A549 (cell line): Measurements from ENCODE around the gene GNB1. TPM values are rescaled to one million over a fixed set of nuclear protein-coding genes. Genes with fewer than 3 reads are reported as not detected.
A peak's percentile ranks its signal among the peaks of the same experiment; 100 is the strongest.

Experiments
- ATAC-seq, 2 experiments: fragments of 200-7000 bp in 1 of 2; fragments of >200 bp in 1 of 2; cut with Nextera tagmentation in 1 of 2; cut with Tn5 transposase in 1 of 2; 3 replicates each; pipeline versions ENCODE4 v1.8.0 to v1.9.1; 2018 to 2020; ENCODE audit warnings: mild to moderate bottlenecking in 1 of 2, moderate library complexity in 1 of 2
- CTCF ChIA-PET: fragments of 300-600 bp; sonication (Branson Sonifier 250); formaldehyde crosslinking; extraction: SDS; loops from one replicate; lab custom pipeline; 2021; ENCODE audit warnings: antibody characterized with exemption, inconsistent platforms; lab: Yijun Ruan, JAX
- POLR2A ChIA-PET: fragments of 350-600 bp; formaldehyde crosslinking; extraction: SDS; loops from one replicate; lab custom pipeline; 2021; ENCODE audit warnings: antibody characterized with exemption, inconsistent platforms; lab: Yijun Ruan, JAX
- DNase-seq, 2 experiments: peaks; one replicate each; pipeline versions ENCODE4 v3.0.0 to v3.0.0-alpha.2; 2011 to 2016; ENCODE audit warnings: low read depth in 1 of 2, low spot score in 1 of 2
- FAIRE-seq: peaks from 2 replicates; lab custom pipeline; 2011; peaks lifted over from hg19 to GRCh38; lab: Jason Lieb, UNC
- H3K27ac ChIP-seq, 2 experiments: fragments of >200 bp; sonication (Bioruptor Twin); formaldehyde crosslinking; 3 replicates each; pipeline ENCODE4 v1.5.1; 2016 to 2017
- H3K4me1 ChIP-seq: fragments of >200 bp; sonication (Bioruptor Twin); formaldehyde crosslinking; 3 replicates; pipeline ENCODE4 v1.6.1; 2016
- H3K4me2 ChIP-seq: fragments of >200 bp; sonication (Bioruptor Twin); formaldehyde crosslinking; 3 replicates; pipeline ENCODE4 v1.6.1; 2016
- H3K4me3 ChIP-seq: fragments of >200 bp; sonication (Bioruptor Twin); formaldehyde crosslinking; 3 replicates; pipeline ENCODE4 v1.5.1; 2016
- H3K9me3 ChIP-seq: fragments of >200 bp; sonication (Bioruptor Twin); formaldehyde crosslinking; 3 replicates; pipeline ENCODE4 v1.6.1; 2016
- BHLHE40 ChIP-seq: IDR thresholded peaks from 2 replicates; pipeline ENCODE4 v1.6.1; 2012; ENCODE audit warnings: low read depth, low read length, inconsistent platforms
- CEBPB ChIP-seq, 2 experiments: fragments of >200 bp in 1 of 2; sonication (Bioruptor Twin) in 1 of 2; formaldehyde crosslinking in 1 of 2; IDR thresholded peaks; 2 replicates each; pipeline ENCODE4 v1.6.1; 2012 to 2016
- CHD2 ChIP-seq: fragments of 150-350 bp; IDR thresholded peaks from 2 replicates; pipeline ENCODE4 v1.6.1; 2014; ENCODE audit warnings: low read length; ENCODE audit not compliant: partially characterized antibody
- CHD4 ChIP-seq: fragments of 200-600 bp; sonication (generic); IDR thresholded peaks from 2 replicates; pipeline ENCODE4 v1.6.1; 2016; ENCODE audit warnings: antibody characterized with exemption, mild to moderate bottlenecking, borderline replicate concordance
- ESRRA ChIP-seq: fragments of 150-350 bp; IDR thresholded peaks from 2 replicates; pipeline ENCODE4 v1.6.1; 2014; ENCODE audit warnings: mild to moderate bottlenecking, low read length, borderline replicate concordance
- FOSB ChIP-seq: fragments of 250-450 bp; sonication (Bioruptor Pico); IDR thresholded peaks from 2 replicates; pipeline ENCODE4 v1.5.0; 2020; ENCODE audit warnings: mild to moderate bottlenecking, moderate library complexity
- FOSL2 ChIP-seq, 2 experiments: fragments of 450-650 bp in 1 of 2; fragments of >200 bp in 1 of 2; sonication (Bioruptor Twin) in 1 of 2; formaldehyde crosslinking; IDR thresholded peaks; 2 replicates each; pipeline versions ENCODE4 v1.5.0 to v1.6.1; 2016 to 2020; ENCODE audit warnings: mild to moderate bottlenecking in 1 of 2, moderate library complexity in 1 of 2
- JUNB ChIP-seq: fragments of >200 bp; sonication (Bioruptor Twin); formaldehyde crosslinking; IDR thresholded peaks from 2 replicates; pipeline ENCODE4 v1.6.1; 2016
- KDM1A ChIP-seq: fragments of 200-600 bp; sonication (generic); IDR thresholded peaks from 2 replicates; pipeline ENCODE4 v1.6.1; 2016; ENCODE audit warnings: low read depth, mild to moderate bottlenecking
- NFE2L2 ChIP-seq: fragments of 150-350 bp; conservative IDR thresholded peaks from 2 replicates; pipeline ENCODE4 v1.6.1; 2014; ENCODE audit warnings: low read length
- POLR2A ChIP-seq: IDR thresholded peaks from 2 replicates; pipeline ENCODE4 v1.6.1; 2012; ENCODE audit warnings: mild to moderate bottlenecking, low read length
- ZC3H11A ChIP-seq: fragments of 450-650 bp; IDR thresholded peaks from 2 replicates; pipeline ENCODE4 v1.6.1; 2014; ENCODE audit warnings: antibody characterized with exemption, mild to moderate bottlenecking
- WGBS: methylation state at CpG from one replicate; pipeline ENCODE4 v1.1.6; 2017; ENCODE audit errors: missing lambda C conversion rate; 5-methylcytosine and 5-hydroxymethylcytosine counted together
- polyA plus RNA-seq, 4 experiments: library from polyadenylated mRNA; depleted of rRNA in 3 of 4; stranded (reverse); fragments of >200 nt; fragmentation: RNase III in 1 of 4; extraction: RNeasy Plus Mini Kit Qiagen cat#74134 plus additional on column Dnase treatment in 1 of 4; gene quantifications; 2 replicates in 3 of 4; 3 replicates in 1 of 4; pipeline ENCODE4 v1.2.3, GENCODE V29; 2011 to 2017

GNB1 gene
- polyA plus RNA-seq, 2 of the 4 experiments (the other 2 are of a cell fraction): 159 to 270 TPM

GRCh38 chr1:1899967-1900327, 9.1 kb upstream of the GNB1 start:
- H3K27ac ChIP-seq: no peak overlapping the region
- CTCF ChIA-PET: interaction anchor here (0.9 to 3.8 kb wide), 2 partner anchors 9 to 17 kb away, joined by 3 to 25 read pairs; no protein-coding TSS in a partner anchor
- no peak overlapping the region for H3K4me2 ChIP-seq
- POLR2A ChIA-PET: interaction anchor here (1.2 kb wide), 1 partner anchor 9 kb away, joined by 3 read pairs; no protein-coding TSS in a partner anchor
- 90% methylated on average over 9 of the region's 9 CpGs for WGBS
- H3K9me3 ChIP-seq: no peaks in the 10 kb centered on the region
- no peak overlapping the region for H3K4me3 ChIP-seq
- FAIRE-seq (no peak), DNase-seq (no peak), ATAC-seq (no peak)
- no peak for TF ChIP-seq JUNB
- TF ChIP-seq ESRRA: no peak
- no peak for TF ChIP-seq CEBPB (IDR thresholded peaks at IDR 0.05)
- H3K4me1 ChIP-seq: peaks cover 11% of the 10 kb centered on the region; the same call in 1 of the 3 replicates

GRCh38 chr1:1899266-1899966, 8.5 kb upstream of the GNB1 start:
- no peak for DNase-seq
- peaks cover 17% of the 10 kb centered on the region for H3K4me1 ChIP-seq
- peak; percentile 32 to 51; a peak in 3 of 6 replicates for ATAC-seq
- no peak for FAIRE-seq
- WGBS: 70% methylated on average over 8 of the region's 16 CpGs
- H3K4me3 ChIP-seq: no peak overlapping the region
- ChIA-PET POLR2A (interaction anchor here (1.2 kb wide), 1 partner anchor 9 kb away, joined by 3 read pairs; no protein-coding TSS in a partner anchor), CTCF (interaction anchor here (0.9 to 3.8 kb wide), 3 partner anchors 10 to 91 kb away, joined by 3 to 25 read pairs (median 4); no protein-coding TSS in a partner anchor)
- H3K27ac ChIP-seq: no peak overlapping the region
- H3K9me3 ChIP-seq: no peaks in the 10 kb centered on the region
- no peak for TF ChIP-seq CHD4
- no peak for TF ChIP-seq POLR2A
- TF ChIP-seq CHD2: no peak
- no peak for TF ChIP-seq BHLHE40
- no peak for TF ChIP-seq ZC3H11A
- TF ChIP-seq FOSB (CRISPR knock-in tag): no peak
- no peak for TF ChIP-seq FOSL2 (IDR thresholded peaks at IDR 0.05)
- TF ChIP-seq FOSL2 (CRISPR knock-in tag; IDR thresholded peaks at IDR 0.05): no peak
- H3K4me2 ChIP-seq: no peak overlapping the region

GRCh38 chr1:1898246-1898933, 7.5 kb upstream of the GNB1 start:
- 62% methylated on average over 6 of the region's 6 CpGs for WGBS
- ATAC-seq (no peak), DNase-seq (no peak), FAIRE-seq (no peak)
- H3K4me1 ChIP-seq: peaks cover 21% of the 10 kb centered on the region
- POLR2A ChIA-PET: no interaction called here
- no peaks in the 10 kb centered on the region for H3K9me3 ChIP-seq
- H3K4me3 ChIP-seq: no peak overlapping the region
- TF ChIP-seq KDM1A: peak; percentile 55; the same call in 1 of the 2 replicates
- no peak for TF ChIP-seq NFE2L2
- TF ChIP-seq, all 56 proteins: peak for 1
- no peak overlapping the region for H3K27ac ChIP-seq
- CTCF ChIA-PET: interaction anchor here (1.3 to 3.8 kb wide), 3 partner anchors 8 to 90 kb away, joined by 4 to 25 read pairs (median 11); no protein-coding TSS in a partner anchor
- no peak overlapping the region for H3K4me2 ChIP-seq

- TF ChIP-seq CHD2: no peak
- TF ChIP-seq, all 56 proteins: peak for 0
Observed at GRCh38 chr1:1895456-1896336, 4.8 kb upstream of the GNB1 start.

More at GRCh38 chr1:1895456-1896336, 4.8 kb upstream of the GNB1 start:
- 90% methylated on average over 10 of the region's 14 CpGs for WGBS
- FAIRE-seq (no peak), ATAC-seq (no peak), DNase-seq (no peak)
- Histone ChIP-seq H3K4me1 (peaks cover 29% of the 10 kb centered on the region), H3K4me3 (no peak overlapping the region), H3K9me3 (no peaks in the 10 kb centered on the region), H3K27ac (peak overlapping the region in 1 of 2 experiments; percentile 70; a peak in 2 of 6 replicates), H3K4me2 (no peak overlapping the region)
- ChIA-PET CTCF (interaction anchor here (0.9 to 4.1 kb wide), 3 partner anchors 10 to 65 kb away, joined by 3 to 32 read pairs (median 4); no protein-coding TSS in a partner anchor), POLR2A (no interaction called here)
